Psoas muscle (tissue), 8 donors: ENCODE measurements around the gene PARVB. TPM values are rescaled to one million over a fixed set of nuclear protein-coding genes. Genes with fewer than 3 reads are reported as not detected.

Source experiments
- ATAC-seq, 4 donors: fragments of 200-7000 bp; cut with Tn5 transposase; one replicate each; pipeline ENCODE4 v1.9.1; 2020; ENCODE audit warnings: moderate library complexity in 3 of 4, mild to moderate bottlenecking in 2 of 4
- DNase-seq, 2 donors: peaks; one replicate each; pipeline ENCODE4 v3.0.0-alpha.2; 2020
- H3K27ac ChIP-seq: fragments of 200-600 bp; one replicate; pipeline ENCODE4 v1.8.0; 2022
- H3K27me3 ChIP-seq, 3 donors: fragments of 200-600 bp in 1 of 3; one replicate each; pipeline versions ENCODE4 v1.6.1 to v1.8.0; 2013 to 2022; ENCODE audit warnings: low read length in 2 of 3, mild to moderate bottlenecking in 2 of 3, moderate library complexity in 1 of 3; ENCODE audit not compliant: insufficient read depth in 3 of 3
- H3K36me3 ChIP-seq, 2 donors: fragments of 200-600 bp in 1 of 2; one replicate each; pipeline versions ENCODE4 v1.6.1 to v1.8.0; 2013 to 2022; ENCODE audit warnings: low read depth in 1 of 2, mild to moderate bottlenecking in 1 of 2, moderate library complexity in 1 of 2; ENCODE audit not compliant: insufficient read depth in 1 of 2
- H3K4me1 ChIP-seq: fragments of 200-600 bp; one replicate; pipeline ENCODE4 v1.8.0; 2022
- H3K4me3 ChIP-seq: fragments of 200-600 bp; one replicate; pipeline ENCODE4 v1.8.0; 2022; ENCODE audit warnings: mild to moderate bottlenecking
- H3K9me3 ChIP-seq: fragments of 200-600 bp; one replicate; pipeline ENCODE4 v1.8.0; 2022
- CTCF ChIP-seq: fragments of 200-600 bp; IDR thresholded peaks from one replicate; pipeline ENCODE4 v1.8.0; 2022; ENCODE audit warnings: antibody characterized with exemption
- WGBS, 3 donors: extraction: QIAGEN DNeasy Blood & Tissue Kit; methylation state at CpG; one replicate each; pipeline versions ENCODE4 v1.1.6 to v1.1.7; 2013; 5-methylcytosine and 5-hydroxymethylcytosine counted together
- intact Hi-C, 2 donors: fragments of 100-400 bp; cut with DNase I; formaldehyde crosslinking; loops; one replicate each; pipeline versions ENCODE4 v1.11.0 to v1.14.2; 2022
- polyA plus RNA-seq, 3 donors: library from polyadenylated mRNA; stranded (reverse); fragments of 200-250 nt; gene quantifications; one replicate each; pipeline ENCODE4 v1.2.3, GENCODE V29; 2013
- total RNA-seq, 4 donors: library from RNA; stranded (reverse); fragmentation: NEBNext Ultra II Directional in 2 of 4; extraction: Animal tissue kit (Norgen Biotek cat#: 25700) in 2 of 4; gene quantifications; one replicate each; pipeline versions ENCODE4 v1.2.1 to v1.2.4, GENCODE V29; 2021 to 2023
- donor health status: healthy with polysubstance abuse.
- donor health status: DM: no; HTN: no; CAD: no; lungs with moderate emphysema.
- donor health status: Bipolar disorder and iron deficiency.
- donor health status: healthy.
- donor health status: DM: yes; HTN: yes; CAD: no.
- donor health status: DM: no; HTN: no; CAD: no.
- donor health status: DM: no; HTN: no; CAD: no.
- donor health status: DM: yes; HTN: yes; CAD: no.

The PARVB gene
- total and polyA plus RNA-seq, 7 donors: 84.5 to 172 (median 103) TPM

- Histone ChIP-seq H3K36me3 (peaks cover 0 to 93% of the 10 kb centered on the region in 2 donors), H3K4me3 (no peak overlapping the region), H3K27me3 (no peaks in the 10 kb centered on the region), H3K9me3 (no peaks in the 10 kb centered on the region), H3K4me1 (peaks cover 21% of the 10 kb centered on the region), H3K27ac (peak overlapping the region; percentile 28)
- TF ChIP-seq CTCF: no peak
- WGBS, 3 donors: 90 to 95% (median 91%) methylated on average over 10 of the region's 10 CpGs
- DNase-seq: no peak
- no peak for ATAC-seq
- intact Hi-C loops: no loop called here
These were observed 35.1 kb upstream of the PARVB start for GRCh38 chr22:43988960-43989359.

GRCh38 chr22:43990044-43990443 lies 34.1 kb upstream of the PARVB start:
- Histone ChIP-seq H3K4me1 (peaks cover 28% of the 10 kb centered on the region), H3K9me3 (no peaks in the 10 kb centered on the region), H3K27ac (no peak overlapping the region), H3K36me3 (peaks cover 0 to 93% of the 10 kb centered on the region in 2 donors), H3K4me3 (no peak overlapping the region), H3K27me3 (no peaks in the 10 kb centered on the region)
- 74 to 88% (median 86%) methylated on average over 13 of the region's 13 CpGs for WGBS, 3 donors
- intact Hi-C loops: loop anchor here in 1 of 2 donors (10.0 kb wide), 2 partner anchors 505 to 635 kb away; partner anchors contain the start of gene RTL6
- DNase-seq (no peak), ATAC-seq (no peak)
- TF ChIP-seq CTCF: no peak

- H3K4me3 ChIP-seq: no peak overlapping the region
- TF ChIP-seq CTCF: no peak
- H3K9me3 ChIP-seq: no peaks in the 10 kb centered on the region
- H3K4me1 ChIP-seq: peaks cover 28% of the 10 kb centered on the region
- no peak overlapping the region for H3K27ac ChIP-seq
- H3K27me3 ChIP-seq: no peaks in the 10 kb centered on the region
- WGBS, 3 donors: 81 to 93% (median 88%) methylated on average over 11 of the region's 11 CpGs
- intact Hi-C loops: loop anchor here (1.0 to 10.0 kb wide), 4 partner anchors 94 to 635 kb away; partner anchors contain the start of gene RTL6 (in 1 of the 2)
- DNase-seq (no peak), ATAC-seq (no peak)
- H3K36me3 ChIP-seq: peaks cover 0 to 92% of the 10 kb centered on the region in 2 donors
These were observed 32.6 kb upstream of the PARVB start for GRCh38 chr22:43991316-43992020.

GRCh38 chr22:43992331-43992821 lies 31.7 kb upstream of the PARVB start:
- intact Hi-C loops: loop anchor here (1.0 to 10.0 kb wide), 4 partner anchors 93 to 634 kb away; partner anchors contain the start of gene RTL6 (in 1 of the 2)
- peaks cover 0 to 92% of the 10 kb centered on the region in 2 donors for H3K36me3 ChIP-seq
- H3K27ac ChIP-seq: no peak overlapping the region
- DNase-seq (no peak), ATAC-seq (peak in 1 of 4 donors; percentile 21)
- H3K4me1 ChIP-seq: peaks cover 28% of the 10 kb centered on the region
- no peak for TF ChIP-seq CTCF
- H3K4me3 ChIP-seq: no peak overlapping the region
- WGBS, 3 donors: 72 to 85% (median 80%) methylated on average over 16 of the region's 16 CpGs
- no peaks in the 10 kb centered on the region for H3K27me3 ChIP-seq
- H3K9me3 ChIP-seq: no peaks in the 10 kb centered on the region
